Activated CD4-positive, alpha-beta T cell treated with anti-CD3 and anti-CD28 coated beads for 4 hours (primary cell): Measurements from ENCODE around the gene SPATA31D1.

Experiments used
- DNase-seq, 2 donors: peaks; one replicate each; pipeline ENCODE4 v3.0.0-alpha.2; 2020

Gene SPATA31D1

GRCh38 chr9:82024908-82025307 lies 36.3 kb downstream of the SPATA31D1 start:
- DNase-seq = no peak

- DNase-seq = no peak
These were observed 43.1 kb downstream of the SPATA31D1 start for GRCh38 chr9:82031538-82032280.

GRCh38 chr9:82034956-82035731 lies 46.6 kb downstream of the SPATA31D1 start:
- no peak for DNase-seq

- DNase-seq = no peak
These were observed 47.5 kb downstream of the SPATA31D1 start for GRCh38 chr9:82036086-82036485.

- no peak for DNase-seq
These were observed 48.6 kb downstream of the SPATA31D1 start for GRCh38 chr9:82037126-82037525.

- no peak for DNase-seq
These were observed 50.3 kb downstream of the SPATA31D1 start for GRCh38 chr9:82038897-82039296.
